Left ventricle myocardium inferior (tissue), 1 donor: ENCODE results near the gene DRAP1. TPM values are rescaled to one million over a fixed set of nuclear protein-coding genes. Genes with fewer than 3 reads are reported as not detected.

ENCODE experiments used
- DNase-seq: peaks from one replicate; pipeline ENCODE4 v3.0.0-alpha.2; 2020
- H3K27ac ChIP-seq: fragments of 200-600 bp; replicated peaks from 2 replicates; pipeline ENCODE4 v1.8.0; 2021
- H3K27me3 ChIP-seq: fragments of 200-600 bp; 2 replicates; pipeline ENCODE4 v1.8.0; 2021; ENCODE audit warnings: low read depth
- H3K36me3 ChIP-seq: fragments of 200-600 bp; 2 replicates; pipeline ENCODE4 v1.8.0; 2021
- H3K4me1 ChIP-seq: fragments of 200-600 bp; 2 replicates; pipeline ENCODE4 v1.8.0; 2021
- H3K4me3 ChIP-seq: fragments of 200-600 bp; 2 replicates; pipeline ENCODE4 v1.8.0; 2021; ENCODE audit warnings: mild to moderate bottlenecking, moderate library complexity
- H3K9me3 ChIP-seq: fragments of 200-600 bp; replicated peaks from 2 replicates; pipeline ENCODE4 v1.8.0; 2021
- CTCF ChIP-seq: fragments of 200-600 bp; IDR thresholded peaks from 2 replicates; pipeline ENCODE4 v1.8.0; 2021; ENCODE audit warnings: antibody characterized with exemption, mild to moderate bottlenecking, borderline replicate concordance
- intact Hi-C: fragments of 100-400 bp; cut with micrococcal nuclease; formaldehyde crosslinking; loops from one replicate; pipeline ENCODE4 v1.11.0; 2022
- total RNA-seq: library from RNA; stranded (reverse); fragmentation: NEBNext Ultra II Directional; extraction: Animal tissue kit (Norgen Biotek cat#: 25700); gene quantifications from one replicate; pipeline ENCODE4 v1.2.1, GENCODE V29; 2021
- donor health status: DM: no; HTN: yes; CAD: no; lungs with severe emphysema.

Gene DRAP1
- total RNA-seq, 1 donor from 2014 or later, result 94.7 TPM

GRCh38 chr11:65920372-65920802 lies 1.2 kb downstream of the DRAP1 start:
- DNase-seq, result peak; percentile 24
- H3K4me1 ChIP-seq, result peaks cover 53% of the 10 kb centered on the region
- intact Hi-C loops, result no loop called here

GRCh38 chr11:65921033-65921555 lies 1.9 kb downstream of the DRAP1 start:
- H3K4me1 ChIP-seq, result peaks cover 46% of the 10 kb centered on the region
- no peak overlapping the region for H3K27ac ChIP-seq
- DNase-seq, result no peak
- no peaks in the 10 kb centered on the region for H3K27me3 ChIP-seq
- intact Hi-C loops, result no loop called here
- H3K36me3 ChIP-seq, result peaks cover 32% of the 10 kb centered on the region
- no peak for TF ChIP-seq CTCF
- peak overlapping the region; percentile 100 for H3K4me3 ChIP-seq
- no peaks in the 10 kb centered on the region for H3K9me3 ChIP-seq

More at GRCh38 chr11:65920372-65920802, 1.2 kb downstream of the DRAP1 start:
- peak overlapping the region; percentile 88 for H3K27ac ChIP-seq
- TF ChIP-seq CTCF, result no peak
- H3K4me3 ChIP-seq, result peak overlapping the region; percentile 100
- H3K27me3 ChIP-seq, result no peaks in the 10 kb centered on the region
- H3K36me3 ChIP-seq, result peaks cover 32% of the 10 kb centered on the region
- no peaks in the 10 kb centered on the region for H3K9me3 ChIP-seq

GRCh38 chr11:65921876-65922275 lies 2.6 kb downstream of the DRAP1 start:
- H3K27ac ChIP-seq, result no peak overlapping the region
- TF ChIP-seq CTCF, result no peak
- H3K4me1 ChIP-seq, result peaks cover 38% of the 10 kb centered on the region
- DNase-seq, result no peak
- no peaks in the 10 kb centered on the region for H3K9me3 ChIP-seq
- no peaks in the 10 kb centered on the region for H3K27me3 ChIP-seq
- H3K36me3 ChIP-seq, result peaks cover 32% of the 10 kb centered on the region
- no peak overlapping the region for H3K4me3 ChIP-seq
- intact Hi-C loops, result no loop called here

GRCh38 chr11:65922565-65922964 lies 3.3 kb downstream of the DRAP1 start:
- Histone ChIP-seq H3K4me1 (peaks cover 32% of the 10 kb centered on the region), H3K27me3 (no peaks in the 10 kb centered on the region), H3K9me3 (no peaks in the 10 kb centered on the region), H3K27ac (no peak overlapping the region), H3K4me3 (no peak overlapping the region), H3K36me3 (peaks cover 27% of the 10 kb centered on the region)
- intact Hi-C loops, result no loop called here
- no peak for TF ChIP-seq CTCF
- DNase-seq, result no peak

- TF ChIP-seq CTCF, result no peak
- H3K4me3 ChIP-seq, result no peak overlapping the region
- H3K27ac ChIP-seq, result no peak overlapping the region
- peaks cover 23% of the 10 kb centered on the region for H3K36me3 ChIP-seq
- H3K9me3 ChIP-seq, result no peaks in the 10 kb centered on the region
- no peaks in the 10 kb centered on the region for H3K27me3 ChIP-seq
- no peak for DNase-seq
- peaks cover 9% of the 10 kb centered on the region for H3K4me1 ChIP-seq
- intact Hi-C loops, result no loop called here
These were observed 6.2 kb downstream of the DRAP1 start for GRCh38 chr11:65925397-65925796.
